ENCODE results near the gene OR6F1. TPM values are rescaled to one million over a fixed set of nuclear protein-coding genes. Genes with fewer than 3 reads are reported as not detected.
"Not testable (repeated sequence)": the region's sequence is repeated elsewhere in the genome, so short reads cannot be mapped to it uniquely, and the experiment has no call there.

OR6F1 gene
- total RNA-seq, 2 experiments from 2014 or later, result not detected

DNA sequence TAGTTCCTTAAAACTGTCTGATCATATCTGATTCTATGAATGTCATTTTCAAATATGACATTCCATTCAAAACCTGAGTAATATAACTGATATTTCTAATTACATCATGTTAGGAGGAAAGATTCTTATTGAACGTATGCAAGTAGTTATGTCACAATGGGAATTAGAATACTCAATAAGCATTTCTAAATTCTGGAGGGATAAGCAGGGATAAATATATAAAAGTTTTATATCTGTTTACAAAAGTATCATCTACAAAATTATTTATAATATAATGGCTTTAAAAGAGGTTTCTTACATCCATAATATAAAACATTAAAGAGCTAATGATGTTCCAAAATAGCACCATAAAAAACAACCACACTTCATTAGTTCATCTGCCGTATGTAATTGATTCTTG, 31.6 kb upstream of the OR6F1 start, which contains the start of gene OR14A2:
TSS of gene OR14A2 (minus strand) at position 101 of the 400 bp plus-strand sequence.
- no peak within 1 kb of the TSS for H3K4me3 ChIP-seq (ENCODE audit: low read length)
- POLR2A ChIA-PET, result no interaction called here
- no peaks in the 10 kb centered on the region for H3K27me3 ChIP-seq (ENCODE audit: control insufficient read depth in 1 of 2, insufficient read depth in 2 of 2, low read length in 2 of 2)
- intact Hi-C loops (cut with DNase I, micrococcal nuclease), result no loop called here
- Mint-ChIP-seq H3K27me3 (no peaks in the 10 kb centered on the region), H3K9me3 (peaks cover 2% of the 10 kb centered on the region), H3K4me3 (no peak within 1 kb of the TSS), H3K4me1 (ENCODE audit: low read depth) (no peaks in the 10 kb centered on the region), H3K27ac (no peak within 1 kb of the TSS), H3K36me3 (ENCODE audit: low read depth) (no peaks in the 10 kb centered on the region)
- H3K36me3 ChIP-seq (ENCODE audit: insufficient read depth, low read length), result no peaks in the 10 kb centered on the region
- ATAC-seq (ENCODE audit: poor library complexity) (no peak), DNase-seq (no peak)
- no peaks in the 10 kb centered on the region for H3K4me1 ChIP-seq (ENCODE audit: insufficient read depth, low read length)
- CTCF ChIA-PET, result no interaction called here
- H3K27ac ChIP-seq (ENCODE audit: low read depth in 1 of 2, low read length in 2 of 2), result no peak within 1 kb of the TSS
- H3K9me3 ChIP-seq (ENCODE audit: control insufficient read depth in 1 of 2, insufficient read depth in 1 of 2, low read length in 2 of 2), result peaks cover 0 to 14% of the 10 kb centered on the region in 2 experiments
- TF ChIP-seq, protein P1, sequence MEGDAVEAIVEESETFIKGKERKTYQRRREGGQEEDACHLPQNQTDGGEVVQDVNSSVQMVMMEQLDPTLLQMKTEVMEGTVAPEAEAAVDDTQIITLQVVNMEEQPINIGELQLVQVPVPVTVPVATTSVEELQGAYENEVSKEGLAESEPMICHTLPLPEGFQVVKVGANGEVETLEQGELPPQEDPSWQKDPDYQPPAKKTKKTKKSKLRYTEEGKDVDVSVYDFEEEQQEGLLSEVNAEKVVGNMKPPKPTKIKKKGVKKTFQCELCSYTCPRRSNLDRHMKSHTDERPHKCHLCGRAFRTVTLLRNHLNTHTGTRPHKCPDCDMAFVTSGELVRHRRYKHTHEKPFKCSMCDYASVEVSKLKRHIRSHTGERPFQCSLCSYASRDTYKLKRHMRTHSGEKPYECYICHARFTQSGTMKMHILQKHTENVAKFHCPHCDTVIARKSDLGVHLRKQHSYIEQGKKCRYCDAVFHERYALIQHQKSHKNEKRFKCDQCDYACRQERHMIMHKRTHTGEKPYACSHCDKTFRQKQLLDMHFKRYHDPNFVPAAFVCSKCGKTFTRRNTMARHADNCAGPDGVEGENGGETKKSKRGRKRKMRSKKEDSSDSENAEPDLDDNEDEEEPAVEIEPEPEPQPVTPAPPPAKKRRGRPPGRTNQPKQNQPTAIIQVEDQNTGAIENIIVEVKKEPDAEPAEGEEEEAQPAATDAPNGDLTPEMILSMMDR (IDR thresholded peaks at IDR 0.05), result no peak

GRCh38 chr1:247747616-247748015, 31.2 kb upstream of the OR6F1 start:
- Histone ChIP-seq H3K9me3 (ENCODE audit: control insufficient read depth in 1 of 2, insufficient read depth in 1 of 2, low read length in 2 of 2) (peaks cover 0 to 15% of the 10 kb centered on the region in 2 experiments), H3K27ac (ENCODE audit: low read depth in 1 of 2, low read length in 2 of 2) (no peak overlapping the region), H3K4me3 (ENCODE audit: low read length) (no peak overlapping the region), H3K4me1 (ENCODE audit: insufficient read depth, low read length) (no peaks in the 10 kb centered on the region), H3K27me3 (ENCODE audit: control insufficient read depth in 1 of 2, insufficient read depth in 2 of 2, low read length in 2 of 2) (no peaks in the 10 kb centered on the region), H3K36me3 (ENCODE audit: insufficient read depth, low read length) (no peaks in the 10 kb centered on the region)
- Mint-ChIP-seq H3K4me1 (ENCODE audit: low read depth) (no peaks in the 10 kb centered on the region), H3K36me3 (ENCODE audit: low read depth) (no peaks in the 10 kb centered on the region), H3K9me3 (peaks cover 2% of the 10 kb centered on the region), H3K27ac (no peak overlapping the region), H3K4me3 (no peak overlapping the region), H3K27me3 (no peaks in the 10 kb centered on the region)
- intact Hi-C loops (cut with DNase I, micrococcal nuclease), result no loop called here
- ATAC-seq (ENCODE audit: poor library complexity) (no peak), DNase-seq (no peak)
- TF ChIP-seq, protein P1 (IDR thresholded peaks at IDR 0.05), result no peak
- POLR2A ChIA-PET, result no interaction called here
- CTCF ChIA-PET, result no interaction called here

DNA sequence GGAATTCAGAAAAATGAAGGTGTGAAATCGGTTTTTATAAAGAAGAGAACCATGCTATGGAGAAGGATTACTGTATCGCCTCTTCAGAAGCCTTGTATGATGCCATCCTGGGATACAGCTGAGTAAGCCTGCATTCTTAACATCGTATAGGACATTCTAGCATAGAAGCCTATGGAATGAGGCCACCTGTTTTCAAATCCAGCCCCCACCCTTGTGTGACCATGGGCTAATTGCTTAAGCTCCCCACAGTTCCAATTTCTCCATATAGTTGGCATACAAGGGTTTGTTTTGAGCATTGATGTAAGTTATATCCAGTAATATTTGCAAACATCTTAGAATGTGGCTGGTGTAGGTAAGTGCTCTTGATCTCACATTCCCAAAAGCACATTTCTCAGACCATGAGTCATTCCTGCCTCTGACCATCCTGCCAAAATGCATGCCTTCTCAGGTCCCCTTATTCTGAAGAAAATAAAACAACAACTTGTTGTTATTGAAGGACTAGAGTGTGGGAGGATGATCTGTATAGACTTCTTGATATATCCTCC, 30.0 kb upstream of the OR6F1 start:
- Mint-ChIP-seq H3K9me3 (peaks cover 2% of the 10 kb centered on the region), H3K27me3 (no peaks in the 10 kb centered on the region), H3K4me3 (no peak overlapping the region), H3K4me1 (ENCODE audit: low read depth) (no peaks in the 10 kb centered on the region), H3K27ac (no peak overlapping the region), H3K36me3 (ENCODE audit: low read depth) (no peaks in the 10 kb centered on the region)
- TF ChIP-seq, protein P1 (IDR thresholded peaks at IDR 0.05), result no peak
- ChIA-PET POLR2A (no interaction called here), CTCF (no interaction called here)
- Histone ChIP-seq H3K27me3 (ENCODE audit: control insufficient read depth in 1 of 2, insufficient read depth in 2 of 2, low read length in 2 of 2) (no peaks in the 10 kb centered on the region), H3K4me3 (ENCODE audit: low read length) (no peak overlapping the region), H3K4me1 (ENCODE audit: insufficient read depth, low read length) (no peaks in the 10 kb centered on the region), H3K9me3 (ENCODE audit: control insufficient read depth in 1 of 2, insufficient read depth in 1 of 2, low read length in 2 of 2) (peaks cover 0 to 15% of the 10 kb centered on the region in 2 experiments), H3K27ac (ENCODE audit: low read depth in 1 of 2, low read length in 2 of 2) (no peak overlapping the region), H3K36me3 (ENCODE audit: insufficient read depth, low read length) (no peaks in the 10 kb centered on the region)
- ATAC-seq (ENCODE audit: poor library complexity), result no peak
- no peak for DNase-seq
- intact Hi-C loops (cut with DNase I, micrococcal nuclease), result no loop called here

DNA sequence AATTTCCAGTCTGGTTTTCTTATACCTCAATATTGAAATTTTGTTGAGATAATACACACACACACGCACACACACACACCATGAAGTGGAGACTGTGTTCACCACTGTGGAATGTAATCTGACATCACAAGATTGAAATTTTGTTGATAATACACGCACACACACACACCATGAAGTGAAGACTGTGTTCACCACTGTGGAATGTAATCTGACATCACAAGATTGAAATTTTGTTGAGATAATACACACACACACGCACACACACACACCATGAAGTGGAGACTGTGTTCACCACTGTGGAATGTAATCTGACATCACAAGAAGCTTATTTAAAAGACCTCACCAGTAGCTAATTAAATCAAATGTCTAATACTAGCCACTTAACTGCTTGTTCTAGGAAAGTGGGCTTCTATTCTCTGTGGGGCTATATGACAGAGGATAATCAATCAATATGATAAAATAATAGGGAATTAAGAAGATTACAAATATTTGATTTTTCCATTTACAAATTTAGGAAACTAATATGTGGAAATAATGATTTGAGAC, 25.8 kb upstream of the OR6F1 start:
- ATAC-seq (ENCODE audit: poor library complexity); H3K4me1 ChIP-seq (ENCODE audit: insufficient read depth, low read length); H3K27ac ChIP-seq (ENCODE audit: low read depth in 1 of 2, low read length in 2 of 2); H3K4me3 Mint-ChIP-seq; H3K4me3 ChIP-seq (ENCODE audit: low read length); H3K4me1 Mint-ChIP-seq (ENCODE audit: low read depth); H3K27ac Mint-ChIP-seq; H3K9me3 Mint-ChIP-seq; DNase-seq; H3K27me3 ChIP-seq (ENCODE audit: control insufficient read depth in 1 of 2, insufficient read depth in 2 of 2, low read length in 2 of 2); CTCF ChIA-PET; H3K27me3 Mint-ChIP-seq; POLR2A ChIA-PET; H3K36me3 Mint-ChIP-seq (ENCODE audit: low read depth); H3K36me3 ChIP-seq (ENCODE audit: insufficient read depth, low read length); intact Hi-C loops (cut with DNase I, micrococcal nuclease); H3K9me3 ChIP-seq (ENCODE audit: control insufficient read depth in 1 of 2, insufficient read depth in 1 of 2, low read length in 2 of 2): not testable (repeated sequence)
